Urothelium cell line (cell line): ENCODE data around the gene GPC5.
"Not testable (repeated sequence)": the region's sequence is repeated elsewhere in the genome, so short reads cannot be mapped to it uniquely, and the experiment has no call there.

Source experiments
- DNase-seq: peaks from one replicate; pipeline ENCODE4 v3.0.0; 2011; ENCODE audit warnings: low spot score, mixed read lengths
- FAIRE-seq: peaks from 2 replicates; lab custom pipeline; 2011; peaks lifted over from hg19 to GRCh38; lab: Jason Lieb, UNC

Gene GPC5

DNA sequence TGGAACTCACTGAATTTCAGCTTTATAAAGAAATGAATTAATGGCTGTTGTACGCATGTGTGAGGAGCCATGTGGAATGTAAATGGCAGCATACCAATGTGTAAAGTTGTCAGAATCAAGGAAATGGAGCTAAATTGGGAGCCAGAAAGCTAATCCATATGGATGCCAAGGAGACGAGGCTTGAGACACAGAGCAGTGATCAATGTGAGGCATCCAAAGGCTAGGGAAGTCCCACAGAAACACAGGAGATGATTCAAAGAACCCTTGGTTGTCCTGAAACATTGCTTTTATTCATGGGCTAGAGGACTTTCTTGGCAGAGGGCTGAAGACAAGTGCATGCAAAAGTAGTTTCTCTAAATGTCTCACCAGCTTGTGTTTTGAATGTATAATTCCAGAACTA lies 1271.7 kb downstream of the GPC5 start:
- FAIRE-seq, result no peak
- DNase-seq, result no peak

DNA sequence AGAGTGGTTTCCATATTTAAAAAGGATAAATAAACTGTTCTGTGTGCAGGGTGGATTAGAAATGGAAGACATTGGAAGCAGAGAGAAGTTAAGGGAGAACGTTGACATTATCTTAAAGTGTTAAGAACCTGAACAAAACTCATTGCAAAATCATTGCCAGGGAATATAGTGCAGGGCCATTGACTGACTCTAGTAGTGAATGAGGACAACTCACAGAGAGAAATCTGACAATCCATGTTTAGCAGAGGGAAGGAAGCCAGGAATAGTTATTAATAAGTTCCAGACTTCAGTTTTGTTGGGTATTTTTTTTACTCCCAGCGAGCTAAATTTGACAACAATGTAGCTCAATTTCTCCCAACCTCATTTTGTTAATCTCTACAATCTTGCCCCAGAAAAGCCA lies 1273.4 kb downstream of the GPC5 start:
- DNase-seq (no peak), FAIRE-seq (no peak)

DNA sequence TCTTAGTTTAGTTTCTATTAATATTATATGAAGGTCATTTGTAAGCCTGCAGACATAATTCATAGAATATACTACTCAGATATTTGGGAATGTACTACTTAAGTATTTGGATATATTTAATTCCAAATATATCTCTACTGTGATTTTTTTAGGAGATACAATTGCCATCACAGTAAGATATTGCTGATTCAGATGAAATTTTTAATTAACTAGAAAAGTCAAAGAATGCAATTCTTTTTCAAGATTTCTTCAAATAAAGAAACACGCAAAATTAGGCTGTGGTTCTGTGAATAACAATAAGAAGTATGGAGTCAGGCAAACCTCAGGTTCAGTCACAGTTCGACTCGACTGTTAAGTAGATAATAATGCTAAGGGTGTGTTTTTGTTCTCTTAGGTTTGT lies 1277.8 kb downstream of the GPC5 start:
- DNase-seq (no peak), FAIRE-seq (no peak)

DNA sequence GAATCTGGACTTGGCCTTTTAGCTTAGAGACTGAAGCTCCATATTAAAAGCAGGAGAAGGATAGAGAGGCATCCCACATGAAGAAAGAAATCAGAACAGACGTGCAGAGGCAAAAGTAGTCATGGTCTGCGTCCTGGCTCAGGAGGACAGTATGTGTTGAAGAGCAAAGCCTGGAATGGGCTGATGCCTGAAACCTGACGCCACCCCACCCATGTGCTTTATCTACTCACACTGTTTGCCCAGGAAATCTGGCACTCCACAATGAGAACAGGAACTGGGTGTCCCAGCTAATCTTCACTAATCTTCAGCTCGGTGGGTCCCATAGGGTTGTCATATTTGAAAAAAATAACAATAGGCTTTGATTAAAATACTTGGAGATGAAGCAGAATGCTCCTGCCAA lies 1279.2 kb downstream of the GPC5 start:
- DNase-seq, result no peak
- FAIRE-seq, result no peak

DNA sequence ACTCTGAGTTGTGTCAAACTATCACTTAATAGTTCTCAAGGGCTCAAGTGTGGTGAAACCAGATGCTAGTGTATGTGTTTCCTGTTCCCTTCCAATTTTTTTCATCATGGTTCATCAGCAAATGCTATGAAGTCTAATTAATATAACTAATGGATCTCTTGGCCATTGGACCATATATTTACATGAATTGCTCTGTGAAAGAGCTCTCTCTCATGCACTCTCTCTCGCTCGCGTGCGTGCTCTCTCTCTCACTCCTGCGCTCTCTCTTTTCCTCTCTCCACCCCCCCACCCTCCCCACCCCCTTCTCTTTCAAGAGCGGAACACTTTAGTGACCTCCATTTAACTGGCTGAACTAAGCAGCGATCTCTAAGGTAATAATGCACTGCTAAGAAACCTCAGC lies 1281.2 kb downstream of the GPC5 start:
- FAIRE-seq (no peak), DNase-seq (no peak)

DNA sequence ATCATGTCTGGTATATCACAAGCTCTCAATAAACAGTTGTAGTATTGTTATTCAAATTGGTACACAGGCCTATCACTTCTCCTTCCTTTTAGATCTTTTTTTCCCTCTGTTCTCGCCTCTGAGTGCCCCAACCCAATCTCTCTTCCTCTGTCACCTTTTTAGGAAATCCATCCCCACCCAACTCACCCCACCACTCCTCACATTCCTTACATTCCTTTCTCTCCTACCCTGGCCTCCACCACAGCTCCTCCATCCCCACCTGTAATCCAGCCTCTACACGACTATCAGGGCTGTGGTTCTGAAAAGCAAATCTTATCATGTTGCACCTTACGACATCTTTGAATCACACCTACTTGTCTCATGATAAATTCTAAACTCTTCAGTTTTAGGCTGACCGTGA lies 1282.8 kb downstream of the GPC5 start:
- FAIRE-seq, result no peak
- DNase-seq, result peak; percentile 9

DNA sequence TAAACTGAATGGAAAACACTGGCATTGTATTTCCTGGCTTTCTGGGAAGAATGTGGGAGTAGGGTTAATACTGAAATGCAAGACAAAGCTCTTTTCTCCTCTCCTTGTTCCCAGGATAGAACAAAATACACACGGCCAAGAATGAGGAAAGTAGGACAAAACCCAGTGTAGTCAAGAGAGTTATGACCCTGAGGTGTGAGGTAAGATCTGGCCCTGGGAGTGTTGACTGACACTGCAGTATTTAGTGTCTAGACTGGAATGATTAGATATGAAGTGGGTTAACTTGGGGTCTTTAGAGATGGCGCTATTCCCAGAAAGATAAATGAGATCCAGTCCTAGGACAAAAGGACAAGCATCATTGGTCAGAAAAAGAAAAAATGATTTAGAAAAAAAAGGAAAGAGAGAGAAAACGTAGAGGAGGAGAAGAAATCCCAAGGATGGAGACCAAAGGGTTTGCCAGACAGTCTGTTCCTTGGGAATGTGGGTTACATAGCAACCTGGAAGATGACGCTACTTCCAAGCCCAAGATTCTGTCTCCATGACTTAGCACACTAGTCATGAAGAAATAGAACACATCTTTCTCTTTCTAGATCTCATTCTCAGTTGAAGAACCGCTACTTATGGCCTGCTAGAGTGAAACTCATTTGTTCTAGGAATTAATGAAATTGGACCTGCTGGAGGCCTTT lies 1284.6 kb downstream of the GPC5 start:
- FAIRE-seq, result no peak
- no peak for DNase-seq

DNA sequence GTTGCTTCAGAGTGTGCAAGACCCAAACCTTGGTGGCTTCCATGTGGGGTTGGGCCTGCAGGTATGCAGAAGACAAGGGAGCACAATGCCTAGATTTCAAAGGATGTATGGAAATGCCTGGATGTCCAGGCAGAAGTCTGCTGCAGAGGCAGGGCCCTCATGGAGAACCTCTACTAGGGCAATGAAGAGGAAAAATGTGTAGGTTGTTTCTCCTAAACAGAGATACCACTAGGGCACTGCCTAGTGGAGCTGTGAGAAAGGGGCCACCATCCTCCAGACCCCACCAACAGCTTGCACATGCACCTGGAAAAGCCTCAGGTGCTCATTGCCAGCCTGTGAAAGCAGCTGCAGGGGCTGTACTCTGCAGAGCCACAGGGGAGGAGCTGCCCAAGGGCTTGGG lies 1295.6 kb downstream of the GPC5 start:
- DNase-seq, result no peak

DNA sequence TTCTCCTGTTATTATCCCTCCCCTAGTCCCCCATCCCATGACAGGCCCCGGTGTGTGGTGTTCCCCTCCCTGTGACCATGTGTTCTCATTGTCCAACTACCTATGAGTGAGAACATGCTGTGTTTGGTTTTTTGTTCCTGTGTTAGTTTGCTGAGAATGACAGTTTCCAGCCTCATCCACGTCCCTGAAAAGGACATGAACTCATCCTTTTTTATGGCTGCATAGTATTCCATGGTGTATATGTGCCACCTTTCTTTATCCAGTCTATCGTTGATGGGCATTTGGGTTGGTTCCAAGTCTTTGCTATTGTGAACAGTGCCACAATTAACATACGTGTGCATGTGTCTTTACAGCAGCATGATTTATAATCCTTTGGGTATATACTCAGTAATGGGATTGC lies 1297.4 kb downstream of the GPC5 start:
- not testable (repeated sequence) for DNase-seq, FAIRE-seq

More for the DNA sequence above, 1295.6 kb downstream of the GPC5 start:
- no peak for FAIRE-seq

DNA sequence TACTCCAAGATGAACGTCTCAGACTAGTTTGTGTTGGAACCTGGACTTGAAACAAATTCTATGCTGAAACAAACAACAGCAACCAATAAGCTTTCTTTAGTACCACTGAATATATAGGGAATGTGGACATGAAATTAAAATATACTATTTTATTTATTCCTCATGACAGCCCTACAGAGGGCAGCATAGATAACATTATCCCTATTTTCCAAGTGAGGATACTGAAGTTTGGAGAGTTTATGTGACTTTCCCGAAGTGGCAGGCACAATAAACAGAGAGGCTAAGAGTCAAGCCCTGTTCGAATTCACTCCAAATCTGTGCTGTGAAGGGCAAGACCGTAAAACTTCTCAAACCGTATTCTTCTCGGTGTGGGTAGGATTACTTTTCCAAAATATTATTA lies 1318.3 kb downstream of the GPC5 start:
- peak; percentile 26 for DNase-seq
- FAIRE-seq, result no peak

DNA sequence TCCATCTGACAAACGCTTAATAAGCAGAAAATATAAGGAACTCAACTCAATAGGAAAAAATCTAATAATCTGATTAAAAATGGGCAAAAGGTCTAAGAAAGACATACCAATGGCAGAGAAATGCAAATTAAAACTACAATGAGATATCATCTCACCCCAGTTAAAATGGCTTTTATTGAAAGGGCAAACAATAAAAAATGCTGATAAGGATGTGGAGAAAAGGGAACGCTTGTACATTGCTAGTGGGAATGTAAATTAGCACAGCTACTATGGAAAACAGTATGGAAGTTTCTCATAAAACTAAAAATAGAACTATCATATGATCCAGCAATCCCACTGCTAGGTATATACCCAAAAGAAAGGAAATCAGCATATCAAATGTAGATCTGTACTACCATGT lies 1319.4 kb downstream of the GPC5 start:
- no peak for FAIRE-seq
- DNase-seq, result no peak

DNA sequence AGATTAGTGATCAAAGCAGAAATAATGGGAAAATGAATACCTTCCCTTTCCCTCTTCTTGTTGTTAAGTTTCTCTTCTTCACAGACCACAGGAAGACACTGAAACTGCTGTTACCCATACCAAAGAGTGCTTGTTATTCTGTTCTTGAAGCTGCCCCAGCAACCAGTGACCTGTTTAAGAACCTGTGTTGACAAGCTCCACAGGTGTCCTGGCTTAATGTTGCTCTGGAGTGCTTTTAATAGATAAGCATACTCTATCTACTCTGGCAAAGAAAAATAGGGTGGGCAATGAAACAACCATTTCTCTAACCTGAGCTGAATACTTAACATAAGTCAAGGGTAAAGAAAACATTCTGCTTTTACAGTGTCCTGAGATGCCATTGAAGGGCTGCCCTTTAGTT lies 1321.4 kb downstream of the GPC5 start:
- DNase-seq, result no peak

DNA sequence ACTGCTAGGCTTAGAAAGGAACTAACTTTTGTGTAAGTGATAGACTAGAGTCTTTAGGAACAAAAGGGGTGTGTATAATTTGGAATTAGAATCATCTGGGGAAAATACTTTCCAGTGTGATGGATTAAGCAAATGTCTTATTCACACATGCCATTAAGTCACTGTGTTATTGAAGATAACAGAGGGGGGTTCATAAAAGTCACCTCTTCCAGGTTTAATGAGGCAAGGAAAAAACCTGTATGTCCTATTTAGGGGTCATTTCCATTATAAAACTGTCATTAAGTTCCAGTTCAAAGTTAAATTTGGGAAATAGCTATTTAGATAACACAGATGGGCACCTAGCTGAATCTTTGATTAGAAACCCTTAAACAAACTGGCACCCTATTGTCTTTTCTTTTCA lies 1323.2 kb downstream of the GPC5 start:
- DNase-seq (no peak), FAIRE-seq (no peak)

More for the DNA sequence above, 1321.4 kb downstream of the GPC5 start:
- no peak for FAIRE-seq

DNA sequence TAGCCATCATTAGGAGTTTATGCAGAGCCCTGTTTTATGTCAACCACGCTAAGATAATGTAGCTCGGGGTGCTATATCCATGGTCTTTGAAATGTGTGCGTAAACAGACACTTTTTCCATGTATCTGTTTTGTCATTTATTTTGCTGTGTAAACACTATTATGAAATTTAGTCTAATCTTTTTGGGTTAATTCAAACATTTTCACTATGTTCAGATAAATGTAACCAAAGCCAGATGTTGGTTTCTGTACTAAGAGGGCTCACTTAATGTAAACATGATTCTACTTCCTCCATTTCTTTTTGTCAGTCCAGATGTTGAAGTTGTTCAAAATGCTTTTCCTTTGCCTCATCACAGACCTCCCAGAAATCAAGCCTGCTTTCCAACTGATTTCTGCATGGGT lies 1328.7 kb downstream of the GPC5 start:
- DNase-seq, result no peak
- no peak for FAIRE-seq

DNA sequence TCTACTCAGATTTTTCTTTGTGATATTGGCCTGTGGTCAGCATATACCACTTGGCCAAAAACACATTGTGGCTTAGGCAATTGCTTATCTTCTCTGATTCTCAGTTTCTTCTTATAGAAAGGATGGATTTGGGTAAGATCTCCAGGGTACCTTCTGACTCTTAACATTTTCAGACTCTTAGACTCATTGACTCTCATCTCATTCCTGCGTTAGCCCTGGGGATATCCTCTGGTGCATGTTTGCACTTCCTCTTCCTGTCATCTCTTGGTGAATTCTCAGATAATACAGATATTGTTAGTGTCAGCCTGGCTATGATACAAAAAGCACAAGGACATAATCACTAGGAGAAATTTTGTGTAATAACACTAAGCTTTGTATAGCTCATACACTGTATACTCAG lies 1335.6 kb downstream of the GPC5 start:
- FAIRE-seq, result no peak
- no peak for DNase-seq

DNA sequence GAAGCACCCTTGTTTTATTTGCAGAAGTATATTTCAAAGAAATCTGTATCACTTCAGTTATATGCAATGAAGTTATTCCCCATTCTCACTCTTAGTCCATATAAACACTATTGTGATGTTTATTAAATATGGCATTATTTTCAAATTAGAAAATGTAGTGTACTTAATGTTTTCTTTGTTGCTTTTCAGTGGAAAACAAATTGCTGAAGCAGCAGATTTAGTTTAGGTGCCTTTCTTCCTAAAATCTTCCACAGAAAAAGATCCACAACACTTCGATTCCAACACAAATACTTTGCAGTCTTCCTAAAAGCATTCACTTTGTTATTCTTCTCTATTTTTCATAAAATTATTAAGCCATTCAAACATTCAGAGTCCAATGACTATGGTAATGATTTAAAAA lies 1336.1 kb downstream of the GPC5 start:
- DNase-seq (no peak), FAIRE-seq (no peak)

DNA sequence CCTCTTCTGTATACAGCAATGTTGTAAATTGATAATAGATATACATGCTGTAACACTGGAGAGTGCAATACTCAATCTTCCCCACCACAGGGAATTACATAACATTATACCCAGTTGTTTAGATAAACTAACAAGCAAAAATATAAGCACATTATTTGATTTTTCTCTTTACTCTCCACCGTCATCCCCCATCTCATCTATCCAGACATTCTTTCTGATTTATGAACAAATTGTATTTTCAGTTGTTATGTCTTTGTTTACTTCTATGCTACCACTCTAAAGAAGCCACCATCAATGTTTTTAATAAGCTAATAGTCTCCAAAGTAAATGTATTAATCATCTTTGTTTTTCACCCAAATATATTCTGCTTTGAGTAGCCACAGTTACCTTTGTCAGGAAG lies 1337.5 kb downstream of the GPC5 start:
- no peak for DNase-seq
- no peak for FAIRE-seq

DNA sequence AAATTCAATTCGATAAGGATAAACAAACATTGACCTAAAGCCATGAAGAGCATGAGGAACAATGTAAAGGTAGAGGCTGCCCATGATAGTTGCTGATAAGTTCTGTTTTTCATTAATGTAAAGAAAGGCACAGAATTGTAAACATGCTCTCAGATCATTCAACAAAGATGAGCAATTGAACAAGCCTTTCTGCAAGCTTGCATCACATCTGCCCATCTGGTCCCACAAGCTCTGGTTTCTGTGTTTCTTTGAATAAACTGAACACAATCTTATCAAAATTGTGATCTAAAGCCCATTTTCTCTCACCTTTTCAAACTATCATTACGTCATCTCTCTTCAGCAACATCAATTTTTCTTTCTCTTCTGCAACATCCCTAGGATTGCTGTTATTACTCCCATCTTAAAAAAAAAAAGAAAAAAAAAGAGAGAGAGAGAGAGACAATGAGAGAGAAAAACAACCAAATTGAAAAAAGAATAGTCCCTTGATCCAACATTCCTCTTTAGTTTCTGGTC lies 1340.9 kb downstream of the GPC5 start:
- DNase-seq (no peak), FAIRE-seq (no peak)

DNA sequence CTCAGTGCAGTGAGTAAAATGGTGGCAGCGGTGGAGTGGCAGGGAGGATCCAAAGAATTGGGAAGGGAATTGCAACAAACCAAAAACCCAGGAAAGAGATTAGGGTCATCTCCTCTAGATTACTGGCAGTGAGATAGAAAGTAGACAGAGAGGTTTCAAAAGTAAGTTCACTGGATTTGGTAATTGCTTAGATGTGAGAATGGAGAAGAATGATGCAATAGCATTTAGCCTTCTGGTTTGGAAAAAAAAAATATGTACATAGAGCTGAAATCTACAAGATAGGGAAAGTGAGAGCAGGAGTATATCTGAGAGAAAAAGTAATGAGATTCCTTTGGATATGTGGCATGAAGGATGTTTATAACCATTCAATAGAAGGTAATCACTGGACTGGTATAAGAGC lies 1345.6 kb downstream of the GPC5 start:
- no peak for DNase-seq
- no peak for FAIRE-seq

DNA sequence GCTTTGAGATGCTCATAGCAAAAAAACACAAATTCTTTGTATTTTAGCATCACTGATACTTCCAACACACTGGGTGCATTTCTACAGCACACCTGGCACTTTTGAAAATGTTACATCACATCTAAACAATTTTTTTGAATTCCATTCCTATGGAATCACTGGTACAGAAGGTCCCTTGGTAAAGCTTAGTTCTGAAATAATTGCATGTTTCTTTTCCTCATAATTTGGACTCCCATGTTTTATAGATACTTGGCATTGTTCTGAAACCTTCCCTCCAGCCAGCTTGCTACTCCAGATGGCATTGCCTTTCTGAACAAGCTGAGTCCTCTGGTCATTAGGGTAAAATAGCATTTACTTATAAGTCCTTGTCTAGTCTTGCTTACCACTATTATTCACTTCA lies 1346.8 kb downstream of the GPC5 start:
- DNase-seq (peak; percentile 22), FAIRE-seq (no peak)

DNA sequence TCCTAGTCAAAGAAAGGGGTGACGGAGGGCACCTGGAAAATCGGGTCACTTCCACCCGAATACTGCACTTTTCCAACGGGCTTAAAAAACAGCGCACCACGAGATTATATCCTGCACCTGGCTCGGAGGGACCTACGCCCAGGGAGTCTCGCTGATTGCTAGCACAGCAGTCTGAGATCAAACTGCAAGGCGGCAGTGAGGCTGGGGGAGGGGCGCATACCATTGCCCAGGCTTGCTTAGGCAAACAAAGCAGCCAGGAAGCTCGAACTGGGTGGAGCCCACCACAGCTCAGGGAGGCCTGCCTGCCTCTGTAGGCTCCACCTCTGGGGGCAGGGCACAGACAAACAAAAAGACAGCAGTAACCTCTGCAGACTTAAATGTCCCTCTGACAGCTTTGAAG lies 1354.3 kb downstream of the GPC5 start:
- not testable (repeated sequence) for FAIRE-seq, DNase-seq

DNA sequence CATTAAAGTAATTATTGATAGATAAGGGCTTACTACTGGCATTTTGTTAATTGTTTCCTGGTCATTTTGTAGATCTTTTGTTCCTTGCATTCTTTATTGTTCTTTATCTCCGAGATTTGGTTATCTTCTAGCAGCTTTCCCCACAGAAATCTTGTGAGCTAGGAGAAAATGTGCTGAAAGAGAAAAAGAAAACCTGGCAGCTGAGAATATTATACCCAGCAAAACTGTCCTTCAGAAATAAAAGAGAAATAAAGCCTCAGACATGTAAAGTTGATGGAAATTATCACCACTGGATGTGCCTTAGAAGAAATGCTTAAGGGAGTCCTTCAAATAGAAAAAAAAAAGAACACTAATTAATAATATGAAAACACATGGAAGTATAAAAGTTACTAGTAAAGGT lies 1363.3 kb downstream of the GPC5 start:
- DNase-seq, result no peak
- FAIRE-seq, result no peak

DNA sequence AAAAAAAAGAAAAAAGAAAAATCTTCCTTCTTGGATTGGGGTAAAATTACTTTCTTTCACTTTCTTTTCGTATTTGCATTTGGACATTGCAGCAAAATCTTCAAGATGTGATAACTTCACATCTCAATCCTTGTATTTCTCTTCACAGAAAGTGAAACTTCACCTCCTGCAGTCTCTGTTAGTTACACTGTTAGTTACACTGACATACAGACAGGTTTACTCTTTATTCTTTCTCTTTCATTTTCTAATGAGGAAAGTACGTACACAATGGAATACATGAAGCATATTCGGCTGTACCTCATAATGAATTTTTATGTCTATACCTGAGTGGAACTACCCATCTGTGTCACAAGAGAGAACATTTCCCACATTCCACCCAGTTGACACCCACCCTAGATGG lies 1369.0 kb downstream of the GPC5 start:
- DNase-seq, result no peak
- no peak for FAIRE-seq
